Measurements from ENCODE around the gene H2AZ2.
"Not testable (repeated sequence)": the region's sequence is repeated elsewhere in the genome, so short reads cannot be mapped to it uniquely, and the experiment has no call there.

Gene H2AZ2

GRCh38 chr7:44847509-44847919 lies 373 bp downstream of the H2AZ2 start:
- Histone ChIP-seq H3K36me3 (ENCODE audit: control insufficient read depth in 1 of 2, insufficient read depth in 2 of 2, low read length in 2 of 2) (peaks cover under 1 to 3% of the 10 kb centered on the region in 2 donors), H3K4me1 (ENCODE audit: control insufficient read depth in 1 of 2, insufficient read depth in 2 of 2, low read length in 2 of 2) (peaks cover 13 to 17% of the 10 kb centered on the region in 2 donors), H3K9me3 (ENCODE audit: control insufficient read depth in 1 of 2, low read length in 2 of 2) (no peaks in the 10 kb centered on the region)

GRCh38 chr7:44846816-44847508 lies 925 bp downstream of the H2AZ2 start:
- Histone ChIP-seq H3K27me3 (ENCODE audit: control insufficient read depth in 1 of 2, insufficient read depth in 2 of 2, low read length in 2 of 2) (no peaks in the 10 kb centered on the region), H3K9ac (ENCODE audit: low read depth in 1 of 2, low read length in 2 of 2) (peak overlapping the region; percentile 94 to 99), H3K9me3 (ENCODE audit: control insufficient read depth in 1 of 2, low read length in 2 of 2) (no peaks in the 10 kb centered on the region), H3K4me3 (ENCODE audit: low read depth in 1 of 2, low read length in 2 of 2) (peak overlapping the region; percentile 96 to 98), H3K36me3 (ENCODE audit: control insufficient read depth in 1 of 2, insufficient read depth in 2 of 2, low read length in 2 of 2) (peaks cover 6 to 7% of the 10 kb centered on the region in 2 donors), H3K27ac (ENCODE audit: low read depth, low read length) (peak overlapping the region; percentile 96), H3K4me1 (ENCODE audit: control insufficient read depth in 1 of 2, insufficient read depth in 2 of 2, low read length in 2 of 2) (peaks cover 13 to 17% of the 10 kb centered on the region in 2 donors)

More at GRCh38 chr7:44847509-44847919, 373 bp downstream of the H2AZ2 start:
- Histone ChIP-seq H3K4me3 (ENCODE audit: low read depth in 1 of 2, low read length in 2 of 2) (peak overlapping the region; percentile 96 to 98), H3K9ac (ENCODE audit: low read depth in 1 of 2, low read length in 2 of 2) (peak overlapping the region; percentile 94 to 99), H3K27ac (ENCODE audit: low read depth, low read length) (peak overlapping the region; percentile 96), H3K27me3 (ENCODE audit: control insufficient read depth in 1 of 2, insufficient read depth in 2 of 2, low read length in 2 of 2) (no peaks in the 10 kb centered on the region)

- Histone ChIP-seq H3K4me3 (ENCODE audit: low read depth in 1 of 2, low read length in 2 of 2) (peak overlapping the region; percentile 96 to 98), H3K27ac (ENCODE audit: low read depth, low read length) (peak overlapping the region; percentile 2), H3K4me1 (ENCODE audit: control insufficient read depth in 1 of 2, insufficient read depth in 2 of 2, low read length in 2 of 2) (peaks cover 13 to 17% of the 10 kb centered on the region in 2 donors), H3K9ac (ENCODE audit: low read depth in 1 of 2, low read length in 2 of 2) (peak overlapping the region; percentile 94 to 99)
- H3K36me3 ChIP-seq (ENCODE audit: control insufficient read depth in 1 of 2, insufficient read depth in 2 of 2, low read length in 2 of 2); H3K27me3 ChIP-seq (ENCODE audit: control insufficient read depth in 1 of 2, insufficient read depth in 2 of 2, low read length in 2 of 2); H3K9me3 ChIP-seq (ENCODE audit: control insufficient read depth in 1 of 2, low read length in 2 of 2): not testable (repeated sequence)
Observed at GRCh38 chr7:44846390-44846789, 1.5 kb downstream of the H2AZ2 start.

DNA sequence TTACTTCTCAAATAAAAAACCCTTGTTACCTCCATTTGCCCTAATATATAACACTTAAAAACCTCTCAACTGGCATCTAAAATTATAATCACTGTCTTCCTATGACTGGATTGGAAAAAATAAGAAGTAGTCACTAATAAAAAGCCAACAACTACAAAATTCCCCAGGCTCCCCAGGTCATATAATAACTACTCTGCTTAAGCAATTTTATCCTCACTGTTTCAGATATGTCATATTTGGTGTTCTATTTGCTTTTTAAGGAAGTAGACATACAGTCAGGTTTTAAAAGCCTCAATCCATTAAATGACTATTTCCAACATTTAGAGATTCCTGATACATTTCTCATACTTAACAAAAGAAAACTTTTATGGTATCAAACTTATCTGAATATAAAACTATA lies 2.4 kb downstream of the H2AZ2 start:
- no peaks in the 10 kb centered on the region for H3K9me3 ChIP-seq (ENCODE audit: control insufficient read depth in 1 of 2, low read length in 2 of 2)
- peak overlapping the region in 1 of 2 donors; percentile 23 for H3K9ac ChIP-seq (ENCODE audit: low read depth in 1 of 2, low read length in 2 of 2)
- H3K27me3 ChIP-seq (ENCODE audit: control insufficient read depth in 1 of 2, insufficient read depth in 2 of 2, low read length in 2 of 2), result no peaks in the 10 kb centered on the region
- H3K4me3 ChIP-seq (ENCODE audit: low read depth in 1 of 2, low read length in 2 of 2), result peak overlapping the region in 1 of 2 donors; percentile 96
- peaks cover 13 to 17% of the 10 kb centered on the region in 2 donors for H3K4me1 ChIP-seq (ENCODE audit: control insufficient read depth in 1 of 2, insufficient read depth in 2 of 2, low read length in 2 of 2)
- H3K27ac ChIP-seq (ENCODE audit: low read depth, low read length), result no peak overlapping the region
- H3K36me3 ChIP-seq (ENCODE audit: control insufficient read depth in 1 of 2, insufficient read depth in 2 of 2, low read length in 2 of 2), result peaks cover 14 to 18% of the 10 kb centered on the region in 2 donors

DNA sequence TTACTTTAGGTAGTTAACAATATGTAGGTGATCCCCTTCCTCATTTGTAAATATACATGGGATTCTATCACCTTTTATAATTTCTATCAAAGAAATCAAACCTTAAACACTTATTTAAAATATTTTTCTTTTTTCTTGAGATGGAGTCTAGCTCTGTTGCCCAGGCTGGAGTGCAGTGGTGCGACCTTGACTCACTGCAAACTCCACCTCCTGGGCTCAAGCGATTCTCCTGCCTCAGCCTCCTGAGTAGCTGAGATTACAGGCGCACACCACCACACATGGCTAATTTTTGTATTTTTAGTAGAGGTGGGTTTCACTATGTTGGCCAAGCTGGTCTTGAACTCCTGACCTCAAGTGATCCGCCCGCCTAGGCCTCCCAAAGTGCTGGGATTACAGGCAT lies 4.4 kb downstream of the H2AZ2 start:
- H3K4me3 ChIP-seq (ENCODE audit: low read depth in 1 of 2, low read length in 2 of 2); H3K27me3 ChIP-seq (ENCODE audit: control insufficient read depth in 1 of 2, insufficient read depth in 2 of 2, low read length in 2 of 2); H3K9ac ChIP-seq (ENCODE audit: low read depth in 1 of 2, low read length in 2 of 2); H3K9me3 ChIP-seq (ENCODE audit: control insufficient read depth in 1 of 2, low read length in 2 of 2); H3K27ac ChIP-seq (ENCODE audit: low read depth, low read length): not testable (repeated sequence)
- peaks cover 15 to 27% of the 10 kb centered on the region in 2 donors for H3K36me3 ChIP-seq (ENCODE audit: control insufficient read depth in 1 of 2, insufficient read depth in 2 of 2, low read length in 2 of 2)
- peaks cover 13 to 17% of the 10 kb centered on the region in 2 donors for H3K4me1 ChIP-seq (ENCODE audit: control insufficient read depth in 1 of 2, insufficient read depth in 2 of 2, low read length in 2 of 2)

- H3K9me3 ChIP-seq (ENCODE audit: control insufficient read depth in 1 of 2, low read length in 2 of 2); H3K9ac ChIP-seq (ENCODE audit: low read depth in 1 of 2, low read length in 2 of 2); H3K27ac ChIP-seq (ENCODE audit: low read depth, low read length); H3K27me3 ChIP-seq (ENCODE audit: control insufficient read depth in 1 of 2, insufficient read depth in 2 of 2, low read length in 2 of 2); H3K4me3 ChIP-seq (ENCODE audit: low read depth in 1 of 2, low read length in 2 of 2): not testable (repeated sequence)
- Histone ChIP-seq H3K36me3 (ENCODE audit: control insufficient read depth in 1 of 2, insufficient read depth in 2 of 2, low read length in 2 of 2) (peaks cover 15 to 34% of the 10 kb centered on the region in 2 donors), H3K4me1 (ENCODE audit: control insufficient read depth in 1 of 2, insufficient read depth in 2 of 2, low read length in 2 of 2) (peaks cover 13 to 17% of the 10 kb centered on the region in 2 donors)
Observed at GRCh38 chr7:44842675-44843074, 5.2 kb downstream of the H2AZ2 start.

DNA sequence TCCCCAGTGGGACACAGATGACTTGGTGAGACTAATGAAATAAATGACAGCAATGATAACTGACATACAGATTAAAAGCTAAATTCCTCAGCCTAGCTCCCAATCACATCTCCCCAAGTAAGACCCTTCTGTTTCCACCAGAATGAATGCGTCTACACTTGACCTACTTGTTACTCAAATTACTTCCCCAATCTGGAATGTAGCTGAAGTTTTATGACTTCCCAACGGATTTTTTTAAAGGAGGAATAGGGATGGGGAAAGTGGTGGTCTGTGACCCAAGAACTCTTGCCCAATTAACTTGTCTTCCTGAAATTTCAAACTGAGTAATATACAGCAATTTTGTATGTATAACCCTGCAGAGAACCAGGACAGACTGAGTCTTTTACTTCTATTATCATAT lies 9.1 kb downstream of the H2AZ2 start:
- Histone ChIP-seq H3K9me3 (ENCODE audit: control insufficient read depth in 1 of 2, low read length in 2 of 2) (no peaks in the 10 kb centered on the region), H3K4me1 (ENCODE audit: control insufficient read depth in 1 of 2, insufficient read depth in 2 of 2, low read length in 2 of 2) (no peaks in the 10 kb centered on the region), H3K9ac (ENCODE audit: low read depth in 1 of 2, low read length in 2 of 2) (no peak overlapping the region), H3K27me3 (ENCODE audit: control insufficient read depth in 1 of 2, insufficient read depth in 2 of 2, low read length in 2 of 2) (no peaks in the 10 kb centered on the region), H3K27ac (ENCODE audit: low read depth, low read length) (no peak overlapping the region), H3K4me3 (ENCODE audit: low read depth in 1 of 2, low read length in 2 of 2) (no peak overlapping the region), H3K36me3 (ENCODE audit: control insufficient read depth in 1 of 2, insufficient read depth in 2 of 2, low read length in 2 of 2) (peaks cover 20 to 64% of the 10 kb centered on the region in 2 donors)

GRCh38 chr7:44827567-44827966 lies 20.3 kb downstream of the H2AZ2 start:
- no peak overlapping the region for H3K9ac ChIP-seq (ENCODE audit: low read depth in 1 of 2, low read length in 2 of 2)
- H3K4me3 ChIP-seq (ENCODE audit: low read depth in 1 of 2, low read length in 2 of 2), result no peak overlapping the region
- H3K4me1 ChIP-seq (ENCODE audit: control insufficient read depth in 1 of 2, insufficient read depth in 2 of 2, low read length in 2 of 2), result no peaks in the 10 kb centered on the region
- H3K27me3 ChIP-seq (ENCODE audit: control insufficient read depth in 1 of 2, insufficient read depth in 2 of 2, low read length in 2 of 2), result no peaks in the 10 kb centered on the region
- no peak overlapping the region for H3K27ac ChIP-seq (ENCODE audit: low read depth, low read length)
- peaks cover 32 to 63% of the 10 kb centered on the region in 2 donors for H3K36me3 ChIP-seq (ENCODE audit: control insufficient read depth in 1 of 2, insufficient read depth in 2 of 2, low read length in 2 of 2)
- H3K9me3 ChIP-seq (ENCODE audit: control insufficient read depth in 1 of 2, low read length in 2 of 2), result no peaks in the 10 kb centered on the region

DNA sequence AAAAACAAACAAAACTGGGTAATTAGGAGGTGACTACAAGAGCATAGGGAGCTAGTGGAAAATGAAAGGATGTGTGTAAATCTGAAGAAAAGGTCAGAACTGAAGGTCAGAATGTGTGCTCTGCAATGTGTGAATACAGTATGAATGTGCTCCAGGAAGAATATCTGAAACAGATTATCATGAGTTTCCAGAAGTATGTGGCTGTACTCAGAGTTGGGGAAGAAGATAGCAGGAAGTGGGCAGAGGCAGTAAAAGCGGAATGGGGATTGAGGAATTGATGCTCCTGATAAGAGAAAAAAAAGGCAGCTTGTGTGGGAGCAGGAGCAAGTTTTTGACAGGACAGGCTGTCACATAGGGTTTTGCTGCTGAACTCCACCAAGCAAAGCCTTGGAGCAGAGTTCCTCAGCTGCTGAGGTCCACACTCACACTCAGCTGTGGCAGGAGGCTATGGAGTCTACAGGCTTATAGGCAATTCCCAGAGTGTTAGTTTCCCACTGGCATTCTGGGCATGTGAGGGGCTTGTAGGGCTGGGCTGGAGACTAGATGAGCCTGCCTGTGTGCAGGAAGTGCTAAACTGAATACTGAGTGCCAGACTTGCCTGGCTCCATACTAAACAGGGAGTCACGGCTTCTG lies 22.9 kb downstream of the H2AZ2 start:
- Histone ChIP-seq H3K9me3 (ENCODE audit: control insufficient read depth in 1 of 2, low read length in 2 of 2) (no peaks in the 10 kb centered on the region), H3K27ac (ENCODE audit: low read depth, low read length) (no peak overlapping the region), H3K36me3 (ENCODE audit: control insufficient read depth in 1 of 2, insufficient read depth in 2 of 2, low read length in 2 of 2) (peaks cover 24 to 42% of the 10 kb centered on the region in 2 donors), H3K27me3 (ENCODE audit: control insufficient read depth in 1 of 2, insufficient read depth in 2 of 2, low read length in 2 of 2) (no peaks in the 10 kb centered on the region), H3K4me3 (ENCODE audit: low read depth in 1 of 2, low read length in 2 of 2) (no peak overlapping the region), H3K4me1 (ENCODE audit: control insufficient read depth in 1 of 2, insufficient read depth in 2 of 2, low read length in 2 of 2) (no peaks in the 10 kb centered on the region), H3K9ac (ENCODE audit: low read depth in 1 of 2, low read length in 2 of 2) (no peak overlapping the region)

- Histone ChIP-seq H3K27ac (ENCODE audit: low read depth, low read length) (no peak overlapping the region), H3K4me1 (ENCODE audit: control insufficient read depth in 1 of 2, insufficient read depth in 2 of 2, low read length in 2 of 2) (no peaks in the 10 kb centered on the region), H3K9me3 (ENCODE audit: control insufficient read depth in 1 of 2, low read length in 2 of 2) (no peaks in the 10 kb centered on the region), H3K36me3 (ENCODE audit: control insufficient read depth in 1 of 2, insufficient read depth in 2 of 2, low read length in 2 of 2) (peaks cover 11 to 25% of the 10 kb centered on the region in 2 donors), H3K4me3 (ENCODE audit: low read depth in 1 of 2, low read length in 2 of 2) (no peak overlapping the region), H3K27me3 (ENCODE audit: control insufficient read depth in 1 of 2, insufficient read depth in 2 of 2, low read length in 2 of 2) (no peaks in the 10 kb centered on the region), H3K9ac (ENCODE audit: low read depth in 1 of 2, low read length in 2 of 2) (no peak overlapping the region)
Observed at GRCh38 chr7:44823255-44823781, 24.6 kb downstream of the H2AZ2 start.

All from duodenal mucosa (tissue), 2 donors.